Neural cell (in vitro differentiated cells): Measurements from ENCODE around the gene ATP6V1F. TPM values are rescaled to one million over a fixed set of nuclear protein-coding genes. Genes with fewer than 3 reads are reported as not detected.

ENCODE experiments used
- H2AFZ ChIP-seq: fragments of 200-600, 300-800 bp; sonication (generic), shearing (Covaris generic); 2 replicates; pipeline ENCODE4 v1.6.0; 2014; ENCODE audit warnings: low read depth, mild to moderate bottlenecking, antibody characterized with exemption, low read length, moderate library complexity
- H3F3A ChIP-seq: fragments of 200-600 bp; shearing (Covaris generic); 2 replicates; pipeline ENCODE4 v1.6.1; 2016; ENCODE audit warnings: mild to moderate bottlenecking, moderate library complexity, mixed read lengths, antibody characterized with exemption, low read length; ENCODE audit not compliant: insufficient read depth, poor library complexity, severe bottlenecking
- H3K27ac ChIP-seq: fragments of 200-600, 300-800 bp; sonication (generic), shearing (Covaris generic); 2 replicates; pipeline ENCODE4 v1.5.1; 2014; ENCODE audit warnings: mild to moderate bottlenecking, low read length, moderate library complexity
- H3K27me3 ChIP-seq: fragments of 300-800, 200-600 bp; sonication (generic), shearing (Covaris generic); 2 replicates; pipeline ENCODE4 v1.6.0; 2014; ENCODE audit warnings: mild to moderate bottlenecking, low read depth, low read length, moderate library complexity; ENCODE audit not compliant: insufficient read depth
- H3K36me3 ChIP-seq: fragments of 300-800, 200-600 bp; sonication (generic), shearing (Covaris generic); 2 replicates; pipeline ENCODE4 v1.5.1; 2014; ENCODE audit warnings: mild to moderate bottlenecking, antibody characterized with exemption, low read length, moderate library complexity; ENCODE audit not compliant: insufficient read depth
- H3K4me2 ChIP-seq: fragments of 300-800, 200-600 bp; sonication (generic), shearing (Covaris generic); 2 replicates; pipeline ENCODE4 v1.6.0; 2014; ENCODE audit warnings: mild to moderate bottlenecking, low read length
- H3K4me3 ChIP-seq: fragments of 300-800, 200-600 bp; sonication (generic), shearing (Covaris generic); 2 replicates; pipeline ENCODE4 v1.5.1; 2014; ENCODE audit warnings: mild to moderate bottlenecking, low read length, moderate library complexity
- H3K79me2 ChIP-seq: fragments of 200-600 bp; shearing (Covaris generic); replicated peaks from 2 replicates; pipeline ENCODE4 v1.6.0; 2014; ENCODE audit warnings: mild to moderate bottlenecking, low read length, moderate library complexity; ENCODE audit not compliant: insufficient read depth
- H3K9ac ChIP-seq: fragments of 300-800, 200-600 bp; sonication (generic), shearing (Covaris generic); 2 replicates; pipeline ENCODE4 v1.6.1; 2016; ENCODE audit warnings: mild to moderate bottlenecking, low read length, mixed read lengths
- H3K9me2 ChIP-seq: fragments of 200-600 bp; shearing (Covaris generic); 2 replicates; pipeline ENCODE4 v1.6.1; 2016; ENCODE audit warnings: mild to moderate bottlenecking, low read length, mixed read lengths; ENCODE audit not compliant: insufficient read depth
- H3K9me3 ChIP-seq: fragments of 200-600, 300-800 bp; sonication (generic), shearing (Covaris generic); 2 replicates; pipeline ENCODE4 v1.6.1; 2016; ENCODE audit warnings: mild to moderate bottlenecking, mixed run types, low read length, moderate library complexity, mixed read lengths
- H4K20me1 ChIP-seq: fragments of 200-600 bp; shearing (Covaris generic); 2 replicates; pipeline ENCODE4 v1.6.1; 2016; ENCODE audit warnings: mild to moderate bottlenecking, mixed run types; ENCODE audit not compliant: insufficient read depth
- EP300 ChIP-seq: fragments of 450-650 bp; conservative IDR thresholded peaks from 2 replicates; pipeline ENCODE4 v1.6.1; 2014; ENCODE audit warnings: antibody characterized with exemption, mild to moderate bottlenecking, moderate library complexity; ENCODE audit not compliant: poor library complexity, severe bottlenecking
- EZH2 ChIP-seq: fragments of 200-600, 300-800 bp; shearing (Covaris generic), sonication (generic); IDR thresholded peaks from 2 replicates; pipeline ENCODE4 v1.6.1; 2014; ENCODE audit warnings: antibody characterized with exemption, low read length, borderline replicate concordance, mild to moderate bottlenecking; ENCODE audit not compliant: insufficient read depth, poor library complexity, severe bottlenecking
- MXI1 ChIP-seq: fragments of 450-650 bp; conservative IDR thresholded peaks from 2 replicates; pipeline ENCODE4 v1.6.1; 2014; ENCODE audit warnings: antibody characterized with exemption, mild to moderate bottlenecking; ENCODE audit not compliant: poor library complexity, severe bottlenecking
- POLR2AphosphoS5 ChIP-seq: IDR thresholded peaks from 2 replicates; pipeline ENCODE4 v1.6.1; 2012
- RAD21 ChIP-seq: fragments of 450-650 bp; conservative IDR thresholded peaks from 2 replicates; pipeline ENCODE4 v1.6.1; 2014; ENCODE audit warnings: antibody characterized with exemption, mild to moderate bottlenecking, moderate library complexity
- SMC3 ChIP-seq: fragments of 450-650 bp; conservative IDR thresholded peaks from 2 replicates; pipeline ENCODE4 v1.6.1; 2014; ENCODE audit warnings: antibody characterized with exemption, mild to moderate bottlenecking, moderate library complexity; ENCODE audit not compliant: poor library complexity
- TAF1 ChIP-seq: IDR thresholded peaks from 2 replicates; pipeline ENCODE4 v1.6.1; 2012; ENCODE audit warnings: low read depth
- polyA plus RNA-seq: library from polyadenylated mRNA; depleted of rRNA; stranded (reverse); fragments of >200 nt; gene quantifications from 2 replicates; pipeline ENCODE4 v1.2.3, GENCODE V29; 2014
- TF ChIP-seq, protein P1 (sequence below): fragments of 450-650 bp; IDR thresholded peaks from 2 replicates; pipeline ENCODE4 v1.5.1; 2014; ENCODE audit warnings: antibody characterized with exemption, mild to moderate bottlenecking, moderate library complexity; ENCODE audit not compliant: poor library complexity, severe bottlenecking
- TF ChIP-seq, protein P2 (sequence below): IDR thresholded peaks from 2 replicates; pipeline ENCODE4 v1.6.1; 2012; ENCODE audit warnings: borderline replicate concordance

The ATP6V1F gene
- polyA plus RNA-seq, 1 donor from 2014 or later, result 246 TPM

DNA sequence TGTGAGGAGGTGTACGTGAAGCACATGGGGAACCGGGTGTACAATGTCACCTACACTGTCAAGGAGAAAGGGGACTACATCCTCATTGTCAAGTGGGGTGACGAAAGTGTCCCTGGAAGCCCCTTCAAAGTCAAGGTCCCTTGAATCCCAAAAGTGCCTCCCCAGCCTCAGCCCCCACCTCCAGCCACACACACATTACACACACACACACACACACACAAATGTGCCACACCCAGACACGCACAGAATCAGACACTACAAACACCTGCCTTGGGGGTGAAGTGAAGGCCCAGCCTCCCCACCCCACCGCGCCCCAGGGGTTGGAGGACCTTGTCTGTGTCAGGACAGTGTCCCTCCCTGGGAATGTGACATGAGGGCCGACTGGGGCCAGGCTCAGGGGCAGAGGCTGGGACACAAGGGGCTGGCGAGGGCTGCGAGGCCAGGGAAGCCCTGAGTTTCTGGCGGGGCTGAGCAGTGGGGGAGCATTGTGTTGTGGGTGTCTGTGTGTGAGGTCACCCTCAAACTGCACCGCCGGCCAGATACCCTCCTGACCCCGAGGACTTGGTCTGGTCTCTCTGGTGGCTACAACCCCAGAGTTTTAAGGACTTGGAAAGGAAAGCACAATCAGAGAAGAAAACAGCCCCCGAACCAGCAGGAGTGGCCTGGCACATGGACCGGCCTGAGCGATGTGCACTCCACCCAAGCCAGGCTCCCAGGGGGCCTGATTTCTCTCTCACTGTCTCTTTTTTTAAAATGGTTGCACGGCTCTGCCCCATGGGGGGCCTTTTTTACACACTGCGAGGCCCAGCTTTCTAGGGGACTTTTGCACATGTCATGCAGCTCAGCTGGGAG lies 4.0 kb upstream of the ATP6V1F start:
- Histone ChIP-seq H3K9ac (no peak overlapping the region), H3K36me3 (no peaks in the 10 kb centered on the region), H3K79me2 (peaks cover under 1% of the 10 kb centered on the region), H3K4me3 (no peak overlapping the region), H3K27ac (no peak overlapping the region), H3K4me2 (no peak overlapping the region), H4K20me1 (no peaks in the 10 kb centered on the region), H3F3A (no peaks in the 10 kb centered on the region), H3K9me3 (no peaks in the 10 kb centered on the region), H3K27me3 (no peaks in the 10 kb centered on the region), H3K9me2 (no peaks in the 10 kb centered on the region), H2AFZ (no peak overlapping the region)
- TF ChIP-seq, protein P1, sequence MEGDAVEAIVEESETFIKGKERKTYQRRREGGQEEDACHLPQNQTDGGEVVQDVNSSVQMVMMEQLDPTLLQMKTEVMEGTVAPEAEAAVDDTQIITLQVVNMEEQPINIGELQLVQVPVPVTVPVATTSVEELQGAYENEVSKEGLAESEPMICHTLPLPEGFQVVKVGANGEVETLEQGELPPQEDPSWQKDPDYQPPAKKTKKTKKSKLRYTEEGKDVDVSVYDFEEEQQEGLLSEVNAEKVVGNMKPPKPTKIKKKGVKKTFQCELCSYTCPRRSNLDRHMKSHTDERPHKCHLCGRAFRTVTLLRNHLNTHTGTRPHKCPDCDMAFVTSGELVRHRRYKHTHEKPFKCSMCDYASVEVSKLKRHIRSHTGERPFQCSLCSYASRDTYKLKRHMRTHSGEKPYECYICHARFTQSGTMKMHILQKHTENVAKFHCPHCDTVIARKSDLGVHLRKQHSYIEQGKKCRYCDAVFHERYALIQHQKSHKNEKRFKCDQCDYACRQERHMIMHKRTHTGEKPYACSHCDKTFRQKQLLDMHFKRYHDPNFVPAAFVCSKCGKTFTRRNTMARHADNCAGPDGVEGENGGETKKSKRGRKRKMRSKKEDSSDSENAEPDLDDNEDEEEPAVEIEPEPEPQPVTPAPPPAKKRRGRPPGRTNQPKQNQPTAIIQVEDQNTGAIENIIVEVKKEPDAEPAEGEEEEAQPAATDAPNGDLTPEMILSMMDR, result no peak
- TF ChIP-seq EZH2 (no peak), POLR2AphosphoS5 (no peak), MXI1 (no peak), SMC3 (no peak), RAD21 (no peak), EP300 (no peak), TAF1 (no peak)
- TF ChIP-seq, protein P2, sequence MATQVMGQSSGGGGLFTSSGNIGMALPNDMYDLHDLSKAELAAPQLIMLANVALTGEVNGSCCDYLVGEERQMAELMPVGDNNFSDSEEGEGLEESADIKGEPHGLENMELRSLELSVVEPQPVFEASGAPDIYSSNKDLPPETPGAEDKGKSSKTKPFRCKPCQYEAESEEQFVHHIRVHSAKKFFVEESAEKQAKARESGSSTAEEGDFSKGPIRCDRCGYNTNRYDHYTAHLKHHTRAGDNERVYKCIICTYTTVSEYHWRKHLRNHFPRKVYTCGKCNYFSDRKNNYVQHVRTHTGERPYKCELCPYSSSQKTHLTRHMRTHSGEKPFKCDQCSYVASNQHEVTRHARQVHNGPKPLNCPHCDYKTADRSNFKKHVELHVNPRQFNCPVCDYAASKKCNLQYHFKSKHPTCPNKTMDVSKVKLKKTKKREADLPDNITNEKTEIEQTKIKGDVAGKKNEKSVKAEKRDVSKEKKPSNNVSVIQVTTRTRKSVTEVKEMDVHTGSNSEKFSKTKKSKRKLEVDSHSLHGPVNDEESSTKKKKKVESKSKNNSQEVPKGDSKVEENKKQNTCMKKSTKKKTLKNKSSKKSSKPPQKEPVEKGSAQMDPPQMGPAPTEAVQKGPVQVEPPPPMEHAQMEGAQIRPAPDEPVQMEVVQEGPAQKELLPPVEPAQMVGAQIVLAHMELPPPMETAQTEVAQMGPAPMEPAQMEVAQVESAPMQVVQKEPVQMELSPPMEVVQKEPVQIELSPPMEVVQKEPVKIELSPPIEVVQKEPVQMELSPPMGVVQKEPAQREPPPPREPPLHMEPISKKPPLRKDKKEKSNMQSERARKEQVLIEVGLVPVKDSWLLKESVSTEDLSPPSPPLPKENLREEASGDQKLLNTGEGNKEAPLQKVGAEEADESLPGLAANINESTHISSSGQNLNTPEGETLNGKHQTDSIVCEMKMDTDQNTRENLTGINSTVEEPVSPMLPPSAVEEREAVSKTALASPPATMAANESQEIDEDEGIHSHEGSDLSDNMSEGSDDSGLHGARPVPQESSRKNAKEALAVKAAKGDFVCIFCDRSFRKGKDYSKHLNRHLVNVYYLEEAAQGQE, result no peak

DNA sequence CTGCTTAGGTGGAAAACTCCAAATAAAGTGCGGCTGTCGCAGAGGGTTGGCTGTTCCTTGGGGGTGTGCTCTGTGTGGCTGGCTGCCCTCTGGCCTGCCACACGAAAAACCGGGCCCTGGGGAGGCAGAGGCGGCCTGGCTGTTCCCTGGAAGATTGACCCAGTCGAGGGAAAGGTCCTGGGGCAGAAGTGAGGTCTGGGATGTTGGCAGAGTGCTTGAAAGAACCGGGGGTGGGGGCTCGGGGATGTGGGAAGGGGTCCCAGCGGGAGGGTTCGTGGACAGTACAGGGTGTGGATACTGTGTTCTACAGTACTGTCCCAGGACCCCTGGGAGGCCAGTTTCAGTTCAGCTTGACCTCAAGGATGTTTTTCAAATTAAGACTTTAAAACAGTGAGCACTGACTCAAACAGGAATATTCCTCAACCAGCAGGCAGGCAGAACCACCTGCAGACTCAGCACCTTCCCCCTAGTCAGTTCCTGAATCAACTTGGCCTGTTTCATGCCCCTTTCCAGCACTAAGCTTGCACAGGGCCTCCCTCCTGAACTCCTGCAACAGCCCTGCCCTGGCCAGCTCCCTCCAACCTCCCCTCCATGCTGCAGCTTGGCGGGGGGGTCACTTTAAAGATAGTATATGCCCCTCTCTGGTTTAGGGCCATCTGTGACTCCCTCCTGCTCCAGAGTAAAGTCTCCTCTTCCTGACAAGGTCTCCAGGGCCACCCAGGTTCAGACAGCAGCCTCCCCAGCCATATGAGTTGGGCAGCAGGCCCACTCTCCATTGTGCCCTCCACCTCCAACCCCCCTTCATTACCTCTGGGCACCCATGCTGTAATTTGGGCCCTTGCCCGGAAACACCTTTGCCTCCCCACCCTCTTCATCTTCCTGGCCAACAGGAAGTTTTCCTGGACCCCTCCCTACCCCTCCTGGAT lies 3.2 kb upstream of the ATP6V1F start:
- TF ChIP-seq, protein P2, result no peak
- TF ChIP-seq, protein P1, result no peak
- TF ChIP-seq EP300 (no peak), TAF1 (no peak), MXI1 (no peak), SMC3 (no peak), EZH2 (no peak), POLR2AphosphoS5 (no peak), RAD21 (no peak)
- Histone ChIP-seq H2AFZ (no peak overlapping the region), H3K4me2 (no peak overlapping the region), H3K4me3 (no peak overlapping the region), H3K9me2 (no peaks in the 10 kb centered on the region), H3F3A (no peaks in the 10 kb centered on the region), H3K27me3 (no peaks in the 10 kb centered on the region), H3K9ac (no peak overlapping the region), H3K79me2 (peaks cover 10% of the 10 kb centered on the region), H3K9me3 (no peaks in the 10 kb centered on the region), H3K27ac (no peak overlapping the region), H4K20me1 (no peaks in the 10 kb centered on the region), H3K36me3 (no peaks in the 10 kb centered on the region)
